Left lung (tissue), 10 donors: Measurements from ENCODE around the gene NIN. TPM values are rescaled to one million over a fixed set of nuclear protein-coding genes. Genes with fewer than 3 reads are reported as not detected.

ENCODE experiments used
- ATAC-seq: fragments of 200-7000 bp; cut with Tn5 transposase; one replicate; pipeline ENCODE4 v1.9.1; 2020; ENCODE audit warnings: moderate library complexity
- DNase-seq, 4 donors: peaks; one replicate each; pipeline ENCODE4 v3.0.0-alpha.2; 2013 to 2020
- H3K27ac ChIP-seq, 2 donors: fragments of 200-600 bp; sonication (generic) in 1 of 2; one replicate each; pipeline versions ENCODE4 v1.5.0 to v1.8.0; 2020 to 2021
- H3K27me3 ChIP-seq, 2 donors: fragments of 200-600 bp; sonication (generic) in 1 of 2; one replicate each; pipeline versions ENCODE4 v1.5.0 to v1.8.0; 2020 to 2021
- H3K36me3 ChIP-seq, 2 donors: fragments of 200-600 bp; sonication (generic) in 1 of 2; one replicate each; pipeline versions ENCODE4 v1.5.0 to v1.8.0; 2020 to 2021
- H3K4me1 ChIP-seq, 2 donors: fragments of 200-600 bp; one replicate each; pipeline ENCODE4 v1.8.0; 2021
- H3K4me3 ChIP-seq, 2 donors: fragments of 200-600 bp; sonication (generic) in 1 of 2; one replicate each; pipeline versions ENCODE4 v1.5.0 to v1.8.0; 2020 to 2021; ENCODE audit warnings: mild to moderate bottlenecking in 1 of 2
- H3K9me3 ChIP-seq, 2 donors: fragments of 200-600 bp; sonication (generic) in 1 of 2; one replicate each; pipeline versions ENCODE4 v1.5.0 to v1.8.0; 2020 to 2021
- CTCF ChIP-seq, 2 donors: fragments of 200-600 bp; sonication (generic) in 1 of 2; IDR thresholded peaks; one replicate each; pipeline versions ENCODE4 v1.5.0 to v1.8.0; 2021; ENCODE audit warnings: antibody characterized with exemption in 2 of 2
- intact Hi-C, 2 donors: fragments of 100-400 bp; cut with DNase I; formaldehyde crosslinking; loops; one replicate each; pipeline versions ENCODE4 v1.11.2 to v1.14.2; 2022
- polyA plus RNA-seq, 6 donors: library from polyadenylated mRNA; unstranded; fragments of 120-200 nt; gene quantifications; one replicate each; pipeline ENCODE4 v1.2.1, GENCODE V29; 2013; ENCODE audit not compliant: insufficient read length in 6 of 6
- total RNA-seq, 2 donors: library from RNA; stranded (reverse); fragmentation: NEBNext Ultra II Directional; extraction: Animal tissue kit (Norgen Biotek cat#: 25700); gene quantifications; one replicate each; pipeline ENCODE4 v1.2.1, GENCODE V29; 2021
- donor health status: DM: no; HTN: yes; CAD: no.
- donor health status: DM: no; HTN: no; CAD: no.

Gene NIN
- total and polyA plus RNA-seq, 8 donors = 25.2 to 49.6 (median 29.5) TPM

DNA sequence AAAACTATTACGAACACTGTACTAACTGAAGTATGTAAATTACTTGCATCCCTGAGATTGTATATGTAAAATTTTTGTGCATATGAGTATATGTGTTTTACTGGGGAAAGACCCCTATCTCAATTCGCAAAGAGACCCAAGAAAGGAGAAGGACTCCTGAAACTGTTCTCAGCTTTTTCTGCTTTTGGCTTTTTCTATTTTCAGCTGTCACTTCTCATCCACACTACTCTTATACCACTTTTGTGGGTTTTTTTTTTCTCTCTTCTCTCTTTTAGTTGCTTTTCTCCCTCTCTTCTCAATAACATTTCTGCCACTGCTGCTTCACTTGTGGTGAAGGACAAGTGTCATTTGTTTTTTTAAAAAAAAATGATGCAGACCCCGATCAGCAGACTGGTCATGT is 39.8 kb downstream of the NIN start:
- no peaks in the 10 kb centered on the region for H3K4me1 ChIP-seq
- H3K27me3 ChIP-seq = no peaks in the 10 kb centered on the region
- no peak for TF ChIP-seq CTCF (IDR thresholded peaks at IDR 0.05)
- H3K27ac ChIP-seq = no peak overlapping the region
- peaks cover 0 to 33% of the 10 kb centered on the region in 2 donors for H3K36me3 ChIP-seq
- no peak for ATAC-seq
- no peak overlapping the region for H3K4me3 ChIP-seq
- no peaks in the 10 kb centered on the region for H3K9me3 ChIP-seq
- intact Hi-C loops = loop anchor here in 1 of 2 donors (10.0 kb wide), 1 partner anchor 74 kb away; no protein-coding TSS in a partner anchor
- DNase-seq = no peak

GRCh38 chr14:50790589-50790988 is 40.4 kb downstream of the NIN start:
- H3K4me1 ChIP-seq = peaks cover 0 to 6% of the 10 kb centered on the region in 2 donors
- intact Hi-C loops = loop anchor here in 1 of 2 donors (10.0 kb wide), 1 partner anchor 74 kb away; no protein-coding TSS in a partner anchor
- peaks cover 0 to 33% of the 10 kb centered on the region in 2 donors for H3K36me3 ChIP-seq
- H3K9me3 ChIP-seq = no peaks in the 10 kb centered on the region
- H3K27ac ChIP-seq = no peak overlapping the region
- H3K4me3 ChIP-seq = no peak overlapping the region
- no peak for DNase-seq
- ATAC-seq = no peak
- no peak for TF ChIP-seq CTCF (IDR thresholded peaks at IDR 0.05)
- H3K27me3 ChIP-seq = no peaks in the 10 kb centered on the region

GRCh38 chr14:50786751-50787464 is 44.1 kb downstream of the NIN start:
- DNase-seq (no peak), ATAC-seq (no peak)
- no peak for TF ChIP-seq CTCF (IDR thresholded peaks at IDR 0.05)
- peaks cover 0 to 24% of the 10 kb centered on the region in 2 donors for H3K36me3 ChIP-seq
- intact Hi-C loops = no loop called here
- H3K27ac ChIP-seq = peak overlapping the region in 1 of 2 donors; percentile 19
- no peaks in the 10 kb centered on the region for H3K27me3 ChIP-seq
- no peaks in the 10 kb centered on the region for H3K9me3 ChIP-seq
- H3K4me1 ChIP-seq = peaks cover 0 to 12% of the 10 kb centered on the region in 2 donors
- no peak overlapping the region for H3K4me3 ChIP-seq

DNA sequence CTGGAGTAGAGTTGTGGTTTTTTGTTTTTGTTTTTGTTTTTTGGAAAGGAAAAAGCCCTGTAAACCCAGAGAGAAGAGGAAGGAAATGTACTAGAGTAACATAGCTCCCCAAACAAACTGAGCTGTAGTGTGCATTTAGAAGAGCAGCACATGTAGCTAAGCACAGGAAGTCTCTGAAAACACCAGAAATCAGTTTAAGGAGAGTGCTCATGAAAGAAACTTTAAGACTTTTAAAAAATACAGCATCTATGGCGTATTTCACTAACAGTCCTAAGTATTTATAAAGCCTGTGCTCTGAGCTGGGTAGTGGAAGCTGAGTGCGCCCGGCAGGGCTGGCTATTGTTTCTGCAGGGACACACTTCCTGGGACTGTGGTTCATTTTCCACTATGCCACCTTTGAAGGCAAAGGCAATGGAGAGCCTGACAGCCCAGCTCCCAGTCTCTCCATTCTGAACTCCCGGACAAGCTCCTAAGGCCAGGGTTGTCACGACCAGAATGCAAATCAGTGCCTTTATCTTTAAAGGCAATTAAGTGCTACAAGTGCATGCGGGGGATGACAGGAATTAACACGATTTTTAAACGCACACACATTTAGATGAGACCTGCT is 45.4 kb downstream of the NIN start:
- ATAC-seq = no peak
- peak overlapping the region in 1 of 2 donors; percentile 49 for H3K27ac ChIP-seq

More for the DNA sequence above, 45.4 kb downstream of the NIN start:
- intact Hi-C loops = no loop called here
- DNase-seq = no peak
- TF ChIP-seq CTCF (IDR thresholded peaks at IDR 0.05) = no peak
- H3K9me3 ChIP-seq = no peaks in the 10 kb centered on the region
- peaks cover 0 to 14% of the 10 kb centered on the region in 2 donors for H3K36me3 ChIP-seq
- no peaks in the 10 kb centered on the region for H3K27me3 ChIP-seq
- H3K4me1 ChIP-seq = peaks cover 0 to 12% of the 10 kb centered on the region in 2 donors
- H3K4me3 ChIP-seq = no peak overlapping the region
